K562 (cell line): Measurements from ENCODE around the gene FHIT. TPM values are rescaled to one million over a fixed set of nuclear protein-coding genes. Genes with fewer than 3 reads are reported as not detected.

Source experiments
- FOXK2 ChIP-seq, 2 experiments: fragments of 450-650 bp; IDR thresholded peaks in 1 of 2; conservative IDR thresholded peaks in 1 of 2; 2 replicates each; pipeline ENCODE4 v1.6.1; 2016; ENCODE audit warnings: low read depth in 2 of 2, mild to moderate bottlenecking in 1 of 2
- HDAC2 ChIP-seq: fragments of 450-650 bp; IDR thresholded peaks from 2 replicates; pipeline ENCODE4 v1.6.1; 2016; ENCODE audit warnings: mild to moderate bottlenecking
- SAFB ChIP-seq: fragments of 200-400 bp; formaldehyde crosslinking; IDR thresholded peaks from 2 replicates; pipeline ENCODE4 v1.6.1; 2017; ENCODE audit warnings: low read depth, low read length, borderline replicate concordance
- TEAD4 ChIP-seq, 2 experiments: sonication (generic) in 1 of 2; formaldehyde crosslinking in 1 of 2; IDR thresholded peaks; 2 replicates each; pipeline versions ENCODE4 v1.6.1 to v1.8.0; 2012 to 2022; ENCODE audit warnings: borderline replicate concordance in 1 of 2, inconsistent platforms in 1 of 2, low read length in 1 of 2, mild to moderate bottlenecking in 1 of 2, missing genetic modification reagents in 1 of 2
- TSC22D4 ChIP-seq: fragments of 450-650 bp; IDR thresholded peaks from 2 replicates; pipeline ENCODE4 v1.6.1; 2016; ENCODE audit warnings: missing genetic modification characterization, missing biosample characterization, control low read depth
- ZBTB17 ChIP-seq: fragments of 450-650 bp; formaldehyde crosslinking; IDR thresholded peaks from 2 replicates; pipeline ENCODE4 v1.4.0; 2020; ENCODE audit warnings: mild to moderate bottlenecking
- ZNF586 ChIP-seq: fragments of 450-650 bp; formaldehyde crosslinking; conservative IDR thresholded peaks from 2 replicates; pipeline ENCODE4 v1.4.0; 2020; ENCODE audit warnings: mild to moderate bottlenecking, moderate library complexity
- ZNF717 ChIP-seq: fragments of 250-450 bp; sonication (Bioruptor Pico); IDR thresholded peaks from 2 replicates; pipeline ENCODE4 v1.5.0; 2021
- polyA plus RNA-seq, 8 experiments: library from polyadenylated mRNA; depleted of rRNA in 4 of 8; stranded (reverse) in 5 of 8; unstranded in 3 of 8; fragments of >200 nt; fragmentation: Nextera tagmentation in 2 of 8; fragmentation: Illumina TruSeq in 1 of 8; extraction: Ambion mirVana in 2 of 8; extraction: Trizol in 1 of 8; gene quantifications; 2 replicates each; pipeline versions ENCODE4 v1.2.1 to v1.2.3, GENCODE V29; 2011 to 2014; ENCODE audit warnings: inconsistent platforms in 1 of 8, missing spikeins in 1 of 8
- total RNA-seq, 7 experiments: library from RNA; depleted of rRNA in 6 of 7; stranded (reverse); fragments of >200 nt in 6 of 7; fragmentation: Illumina TruSeq in 2 of 7; extraction: Trizol in 2 of 7; gene quantifications; 2 replicates each; pipeline versions ENCODE4 v1.2.1 to v1.2.3, GENCODE V29; 2011 to 2021; ENCODE audit warnings: low replicate concordance in 1 of 7
- TF ChIP-seq, protein P1 (sequence below): sonication (generic); formaldehyde crosslinking; IDR thresholded peaks from 2 replicates; pipeline ENCODE4 v1.8.0; 2022; ENCODE audit warnings: missing genetic modification reagents, mild to moderate bottlenecking, borderline replicate concordance
- TF ChIP-seq, protein P2 (sequence below): fragments of 200-800 bp; sonication (Bioruptor generic); IDR thresholded peaks from 2 replicates; pipeline ENCODE4 v1.6.1; 2017; ENCODE audit warnings: missing genetic modification characterization, missing compliant biosample characterization
- TF ChIP-seq, protein P3 (sequence below), 2 experiments: fragments of 450-650 bp; formaldehyde crosslinking in 1 of 2; IDR thresholded peaks; 2 replicates each; pipeline versions ENCODE4 v1.4.0 to v1.6.1; 2014 to 2020; ENCODE audit warnings: mild to moderate bottlenecking in 2 of 2, borderline replicate concordance in 1 of 2, low read depth in 1 of 2
- TF ChIP-seq, protein P4 (sequence below): fragments of 250-450 bp; sonication (Bioruptor Pico); IDR thresholded peaks from 2 replicates; pipeline ENCODE4 v1.8.0; 2022; ENCODE audit warnings: inconsistent platforms, mild to moderate bottlenecking, moderate library complexity, borderline replicate concordance

Gene FHIT
- total and polyA plus RNA-seq, 9 of the 15 experiments (the other 6 are each of a cell fraction or from before 2014, with no cell fraction given): 1.7 to 9.1 (median 4.3) TPM

DNA sequence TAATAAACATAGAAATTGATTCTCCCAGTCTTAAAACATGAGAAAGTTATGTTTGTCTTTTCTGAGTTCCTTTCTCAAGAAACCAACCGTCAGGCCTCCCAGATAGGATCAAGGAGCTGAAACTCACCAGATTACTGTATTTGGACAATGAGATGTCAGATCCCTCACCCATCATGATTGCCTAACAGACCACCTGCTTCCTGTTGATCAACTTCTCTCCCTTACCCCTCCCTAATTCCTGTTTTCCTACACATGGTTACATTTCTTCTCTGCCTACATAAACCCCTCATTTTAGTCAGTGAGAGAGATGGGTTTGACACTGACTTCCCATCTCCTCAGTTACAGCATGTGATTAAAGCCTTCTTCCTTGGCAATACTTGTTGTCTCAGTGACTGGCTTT is 917.5 kb downstream of the FHIT start (continued):
- TF ChIP-seq, protein P1, sequence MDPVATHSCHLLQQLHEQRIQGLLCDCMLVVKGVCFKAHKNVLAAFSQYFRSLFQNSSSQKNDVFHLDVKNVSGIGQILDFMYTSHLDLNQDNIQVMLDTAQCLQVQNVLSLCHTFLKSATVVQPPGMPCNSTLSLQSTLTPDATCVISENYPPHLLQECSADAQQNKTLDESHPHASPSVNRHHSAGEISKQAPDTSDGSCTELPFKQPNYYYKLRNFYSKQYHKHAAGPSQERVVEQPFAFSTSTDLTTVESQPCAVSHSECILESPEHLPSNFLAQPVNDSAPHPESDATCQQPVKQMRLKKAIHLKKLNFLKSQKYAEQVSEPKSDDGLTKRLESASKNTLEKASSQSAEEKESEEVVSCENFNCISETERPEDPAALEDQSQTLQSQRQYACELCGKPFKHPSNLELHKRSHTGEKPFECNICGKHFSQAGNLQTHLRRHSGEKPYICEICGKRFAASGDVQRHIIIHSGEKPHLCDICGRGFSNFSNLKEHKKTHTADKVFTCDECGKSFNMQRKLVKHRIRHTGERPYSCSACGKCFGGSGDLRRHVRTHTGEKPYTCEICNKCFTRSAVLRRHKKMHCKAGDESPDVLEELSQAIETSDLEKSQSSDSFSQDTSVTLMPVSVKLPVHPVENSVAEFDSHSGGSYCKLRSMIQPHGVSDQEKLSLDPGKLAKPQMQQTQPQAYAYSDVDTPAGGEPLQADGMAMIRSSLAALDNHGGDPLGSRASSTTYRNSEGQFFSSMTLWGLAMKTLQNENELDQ (CRISPR knock-in tag): no peak
- TF ChIP-seq HDAC2: no peak
- TF ChIP-seq FOXK2 (conservative IDR thresholded peaks at IDR 0.05 in 1 of 2, IDR thresholded peaks at IDR 0.05 in 1 of 2; ENCODE audit: low read depth in 2 of 2): no peak
- no peak for TF ChIP-seq ZNF717 (CRISPR knock-in tag)
- TF ChIP-seq SAFB: no peak
- TF ChIP-seq TEAD4 (IDR thresholded peaks at IDR 0.05; ENCODE audit: low read length): peak; percentile 47; the same call in 1 of the 2 replicates
- no peak for TF ChIP-seq TEAD4 (CRISPR knock-in tag; IDR thresholded peaks at IDR 0.05; ENCODE audit: borderline replicate concordance)
- no peak for TF ChIP-seq ZBTB17 (CRISPR knock-in tag)
- TF ChIP-seq, protein P2, sequence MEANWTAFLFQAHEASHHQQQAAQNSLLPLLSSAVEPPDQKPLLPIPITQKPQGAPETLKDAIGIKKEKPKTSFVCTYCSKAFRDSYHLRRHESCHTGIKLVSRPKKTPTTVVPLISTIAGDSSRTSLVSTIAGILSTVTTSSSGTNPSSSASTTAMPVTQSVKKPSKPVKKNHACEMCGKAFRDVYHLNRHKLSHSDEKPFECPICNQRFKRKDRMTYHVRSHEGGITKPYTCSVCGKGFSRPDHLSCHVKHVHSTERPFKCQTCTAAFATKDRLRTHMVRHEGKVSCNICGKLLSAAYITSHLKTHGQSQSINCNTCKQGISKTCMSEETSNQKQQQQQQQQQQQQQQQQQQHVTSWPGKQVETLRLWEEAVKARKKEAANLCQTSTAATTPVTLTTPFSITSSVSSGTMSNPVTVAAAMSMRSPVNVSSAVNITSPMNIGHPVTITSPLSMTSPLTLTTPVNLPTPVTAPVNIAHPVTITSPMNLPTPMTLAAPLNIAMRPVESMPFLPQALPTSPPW (CRISPR knock-in tag): peak; percentile 62; the same call in 1 of the 2 replicates
- TF ChIP-seq, protein P3, sequence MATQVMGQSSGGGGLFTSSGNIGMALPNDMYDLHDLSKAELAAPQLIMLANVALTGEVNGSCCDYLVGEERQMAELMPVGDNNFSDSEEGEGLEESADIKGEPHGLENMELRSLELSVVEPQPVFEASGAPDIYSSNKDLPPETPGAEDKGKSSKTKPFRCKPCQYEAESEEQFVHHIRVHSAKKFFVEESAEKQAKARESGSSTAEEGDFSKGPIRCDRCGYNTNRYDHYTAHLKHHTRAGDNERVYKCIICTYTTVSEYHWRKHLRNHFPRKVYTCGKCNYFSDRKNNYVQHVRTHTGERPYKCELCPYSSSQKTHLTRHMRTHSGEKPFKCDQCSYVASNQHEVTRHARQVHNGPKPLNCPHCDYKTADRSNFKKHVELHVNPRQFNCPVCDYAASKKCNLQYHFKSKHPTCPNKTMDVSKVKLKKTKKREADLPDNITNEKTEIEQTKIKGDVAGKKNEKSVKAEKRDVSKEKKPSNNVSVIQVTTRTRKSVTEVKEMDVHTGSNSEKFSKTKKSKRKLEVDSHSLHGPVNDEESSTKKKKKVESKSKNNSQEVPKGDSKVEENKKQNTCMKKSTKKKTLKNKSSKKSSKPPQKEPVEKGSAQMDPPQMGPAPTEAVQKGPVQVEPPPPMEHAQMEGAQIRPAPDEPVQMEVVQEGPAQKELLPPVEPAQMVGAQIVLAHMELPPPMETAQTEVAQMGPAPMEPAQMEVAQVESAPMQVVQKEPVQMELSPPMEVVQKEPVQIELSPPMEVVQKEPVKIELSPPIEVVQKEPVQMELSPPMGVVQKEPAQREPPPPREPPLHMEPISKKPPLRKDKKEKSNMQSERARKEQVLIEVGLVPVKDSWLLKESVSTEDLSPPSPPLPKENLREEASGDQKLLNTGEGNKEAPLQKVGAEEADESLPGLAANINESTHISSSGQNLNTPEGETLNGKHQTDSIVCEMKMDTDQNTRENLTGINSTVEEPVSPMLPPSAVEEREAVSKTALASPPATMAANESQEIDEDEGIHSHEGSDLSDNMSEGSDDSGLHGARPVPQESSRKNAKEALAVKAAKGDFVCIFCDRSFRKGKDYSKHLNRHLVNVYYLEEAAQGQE (IDR thresholded peaks at IDR 0.05; ENCODE audit: borderline replicate concordance): no peak
- TF ChIP-seq, protein P3 (CRISPR knock-in tag; IDR thresholded peaks at IDR 0.05; ENCODE audit: low read depth): no peak
- TF ChIP-seq, protein P4, sequence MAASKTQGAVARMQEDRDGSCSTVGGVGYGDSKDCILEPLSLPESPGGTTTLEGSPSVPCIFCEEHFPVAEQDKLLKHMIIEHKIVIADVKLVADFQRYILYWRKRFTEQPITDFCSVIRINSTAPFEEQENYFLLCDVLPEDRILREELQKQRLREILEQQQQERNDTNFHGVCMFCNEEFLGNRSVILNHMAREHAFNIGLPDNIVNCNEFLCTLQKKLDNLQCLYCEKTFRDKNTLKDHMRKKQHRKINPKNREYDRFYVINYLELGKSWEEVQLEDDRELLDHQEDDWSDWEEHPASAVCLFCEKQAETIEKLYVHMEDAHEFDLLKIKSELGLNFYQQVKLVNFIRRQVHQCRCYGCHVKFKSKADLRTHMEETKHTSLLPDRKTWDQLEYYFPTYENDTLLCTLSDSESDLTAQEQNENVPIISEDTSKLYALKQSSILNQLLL (CRISPR knock-in tag): no peak
- TF ChIP-seq TSC22D4 (tag): no peak
- no peak for TF ChIP-seq ZNF586 (CRISPR knock-in tag)
